ENCODE measurements around the gene CHST11. TPM values are rescaled to one million over a fixed set of nuclear protein-coding genes. Genes with fewer than 3 reads are reported as not detected.

The CHST11 gene
- total RNA-seq, 1 experiment from 2014 or later = 6.7 TPM

DNA sequence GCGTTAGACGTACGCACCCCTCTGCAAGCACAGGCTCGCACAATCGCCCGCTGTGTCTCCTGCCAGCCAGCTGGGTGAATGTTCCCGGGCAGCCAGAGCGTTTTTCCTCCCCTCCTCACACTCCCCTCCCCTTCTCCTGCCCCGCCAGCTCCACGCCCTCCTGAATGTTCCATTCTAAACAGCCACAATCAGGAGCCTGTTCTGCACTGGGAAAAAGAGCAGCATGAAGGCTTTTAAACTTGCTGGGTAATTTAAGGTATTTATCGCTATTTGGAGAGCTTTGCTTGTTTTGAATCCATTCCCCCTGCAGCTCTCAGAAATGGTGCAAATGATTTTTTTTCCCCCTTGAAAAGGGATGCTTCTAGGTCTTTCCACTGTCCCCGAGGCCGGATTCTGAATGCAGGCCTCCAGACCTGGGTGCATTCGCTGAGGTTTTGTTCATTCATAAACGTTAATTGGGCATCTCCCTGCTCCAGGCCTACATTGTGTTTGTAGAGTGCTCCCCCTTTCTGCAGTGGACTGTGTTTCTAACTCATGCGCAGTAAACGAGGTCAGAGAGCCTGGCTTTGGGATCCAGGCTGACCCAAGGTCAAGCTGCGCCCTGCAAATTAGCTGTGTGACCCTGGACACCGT, 212.5 kb downstream of the CHST11 start:
- no peak overlapping the region for H3K14ac ChIP-seq (ENCODE audit: insufficient read depth, low read length)
- no peak overlapping the region for H3K23ac ChIP-seq (ENCODE audit: insufficient read length, low read depth, low read length)
- H2BK20ac ChIP-seq (ENCODE audit: low read depth, low read length, poor library complexity, severe bottlenecking) = no peak overlapping the region
- no peak overlapping the region for H2BK15ac ChIP-seq (ENCODE audit: low read depth, low read length)
- H2AK5ac ChIP-seq (ENCODE audit: insufficient read length, low read length) = no peak overlapping the region
- H2BK12ac ChIP-seq (ENCODE audit: insufficient read length, low read depth, low read length) = no peak overlapping the region
- H3K4ac ChIP-seq (ENCODE audit: low read depth, low read length) = no peak overlapping the region
- 0 out of 2 replicates have a peak, but pooled peaks cover 2% of the 10 kb centered on the region for H3K4me1 ChIP-seq (ENCODE audit: insufficient read depth, low read length)
- Mint-ChIP-seq H3K36me3 (ENCODE audit: insufficient read depth in 1 of 3, low read depth in 3 of 3) (no peaks in the 10 kb centered on the region), H3K27ac (peak overlapping the region in 1 of 3 experiments; percentile 44; a peak in 1 of 7 replicates), H3K9me3 (no peaks in the 10 kb centered on the region), H3K4me1 (peaks cover 21 to 24% of the 10 kb centered on the region in 2 experiments), H3K4me3 (no peak overlapping the region), H3K27me3 (ENCODE audit: low read depth) (no peaks in the 10 kb centered on the region)
- H4K8ac ChIP-seq (replicated peaks; ENCODE audit: insufficient read length, low read depth, low read length) = no peak overlapping the region
- H3K4me2 ChIP-seq (ENCODE audit: insufficient read depth, insufficient read length, low read length) = no peak overlapping the region
- H3K79me2 ChIP-seq (ENCODE audit: insufficient read depth, low read length) = no peaks in the 10 kb centered on the region
- no peaks in the 10 kb centered on the region for H4K20me1 ChIP-seq (ENCODE audit: control insufficient read depth, insufficient read depth, insufficient read length)
- H3K27ac ChIP-seq (ENCODE audit: insufficient read length, low read depth, low read length) = no peak overlapping the region
- no peak for DNase-seq
- no peak overlapping the region for H3K18ac ChIP-seq (ENCODE audit: insufficient read length, low read depth, low read length)
- H3K27me3 ChIP-seq (ENCODE audit: insufficient read depth, low read length) = no peaks in the 10 kb centered on the region
- no peak overlapping the region for H2AFZ ChIP-seq (ENCODE audit: low read length)
- H3T11ph ChIP-seq (ENCODE audit: low read length) = no peak overlapping the region
- no peak overlapping the region for H2BK5ac ChIP-seq (ENCODE audit: insufficient read length, low read length)
- no peak overlapping the region for H3K9ac ChIP-seq (ENCODE audit: extremely low read depth, insufficient read length, low read length)
- TF ChIP-seq, protein P1, sequence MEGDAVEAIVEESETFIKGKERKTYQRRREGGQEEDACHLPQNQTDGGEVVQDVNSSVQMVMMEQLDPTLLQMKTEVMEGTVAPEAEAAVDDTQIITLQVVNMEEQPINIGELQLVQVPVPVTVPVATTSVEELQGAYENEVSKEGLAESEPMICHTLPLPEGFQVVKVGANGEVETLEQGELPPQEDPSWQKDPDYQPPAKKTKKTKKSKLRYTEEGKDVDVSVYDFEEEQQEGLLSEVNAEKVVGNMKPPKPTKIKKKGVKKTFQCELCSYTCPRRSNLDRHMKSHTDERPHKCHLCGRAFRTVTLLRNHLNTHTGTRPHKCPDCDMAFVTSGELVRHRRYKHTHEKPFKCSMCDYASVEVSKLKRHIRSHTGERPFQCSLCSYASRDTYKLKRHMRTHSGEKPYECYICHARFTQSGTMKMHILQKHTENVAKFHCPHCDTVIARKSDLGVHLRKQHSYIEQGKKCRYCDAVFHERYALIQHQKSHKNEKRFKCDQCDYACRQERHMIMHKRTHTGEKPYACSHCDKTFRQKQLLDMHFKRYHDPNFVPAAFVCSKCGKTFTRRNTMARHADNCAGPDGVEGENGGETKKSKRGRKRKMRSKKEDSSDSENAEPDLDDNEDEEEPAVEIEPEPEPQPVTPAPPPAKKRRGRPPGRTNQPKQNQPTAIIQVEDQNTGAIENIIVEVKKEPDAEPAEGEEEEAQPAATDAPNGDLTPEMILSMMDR (conservative IDR thresholded peaks at IDR 0.05) = no peak; the same call in 2 of the 3 replicates
- no peak overlapping the region for H2BK120ac ChIP-seq (ENCODE audit: low read depth, low read length, poor library complexity, severe bottlenecking)
- H4K5ac ChIP-seq (ENCODE audit: insufficient read length, low read depth, low read length) = no peak overlapping the region
- H3K23me2 ChIP-seq (ENCODE audit: insufficient read length, low read depth, low read length, poor library complexity, severe bottlenecking) = no peaks in the 10 kb centered on the region
- H4K91ac ChIP-seq (ENCODE audit: insufficient read length, low read depth, low read length) = no peak overlapping the region
- no peaks in the 10 kb centered on the region for H3K79me1 ChIP-seq (ENCODE audit: insufficient read depth, low read depth, low read length, poor library complexity, severe bottlenecking)
- no peaks in the 10 kb centered on the region for H3K9me3 ChIP-seq (ENCODE audit: control insufficient read depth, low read depth, low read length)
- H3K56ac ChIP-seq (ENCODE audit: insufficient read length, low read depth, low read length) = no peak overlapping the region
- no CpG with 5 or more reads among the region's 19 CpGs for WGBS (ENCODE audit: extremely low coverage, insufficient read length, low lambda C conversion rate)
